GM23248 (cell line): ENCODE results near the gene SMYD1. TPM values are rescaled to one million over a fixed set of nuclear protein-coding genes. Genes with fewer than 3 reads are reported as not detected.

Experiments used
- DNase-seq: peaks from one replicate; pipeline ENCODE4 v3.0.0-alpha.2; 2015
- H2AFZ ChIP-seq: fragments of 200-600 bp; sonication (generic); 2 replicates; pipeline ENCODE4 v1.6.1; 2016; ENCODE audit warnings: antibody characterized with exemption
- H3F3A ChIP-seq: fragments of 200-600 bp; sonication (generic); 2 replicates; pipeline ENCODE4 v1.6.1; 2016; ENCODE audit warnings: mild to moderate bottlenecking, antibody characterized with exemption, mixed run types; ENCODE audit not compliant: insufficient read depth
- H3K27ac ChIP-seq: fragments of 200-600 bp; sonication (generic); 2 replicates; pipeline ENCODE4 v1.5.1; 2016; ENCODE audit warnings: mild to moderate bottlenecking
- H3K27me3 ChIP-seq: fragments of 200-600 bp; sonication (generic); replicated peaks from 2 replicates; pipeline ENCODE4 v1.6.1; 2016; ENCODE audit warnings: mild to moderate bottlenecking; ENCODE audit not compliant: insufficient read depth
- H3K36me3 ChIP-seq: fragments of 200-600 bp; sonication (generic); 2 replicates; pipeline ENCODE4 v1.6.1; 2016; ENCODE audit warnings: low read depth, mild to moderate bottlenecking
- H3K4me1 ChIP-seq: fragments of 200-600 bp; sonication (generic); 2 replicates; pipeline ENCODE4 v1.6.1; 2016; ENCODE audit warnings: mild to moderate bottlenecking; ENCODE audit not compliant: insufficient read depth
- H3K4me2 ChIP-seq: fragments of 200-600 bp; sonication (generic); one replicate; pipeline ENCODE4 v1.6.1; 2016; ENCODE audit warnings: mild to moderate bottlenecking; ENCODE audit not compliant: unreplicated experiment
- H3K4me3 ChIP-seq: fragments of 200-600 bp; sonication (generic); 2 replicates; pipeline ENCODE4 v1.5.1; 2016; ENCODE audit warnings: mild to moderate bottlenecking
- H3K79me2 ChIP-seq: fragments of 200-600 bp; sonication (generic); 2 replicates; pipeline ENCODE4 v1.6.1; 2016; ENCODE audit warnings: mild to moderate bottlenecking; ENCODE audit not compliant: insufficient read depth
- H3K9ac ChIP-seq: fragments of 200-600 bp; sonication (generic); 2 replicates; pipeline ENCODE4 v1.6.1; 2016; ENCODE audit warnings: mild to moderate bottlenecking
- H3K9me2 ChIP-seq: fragments of 200-600 bp; sonication (generic); 2 replicates; pipeline ENCODE4 v1.6.1; 2016; ENCODE audit warnings: mixed run types, mild to moderate bottlenecking, moderate library complexity; ENCODE audit not compliant: insufficient read depth
- H3K9me3 ChIP-seq: fragments of 200-600 bp; sonication (generic); one replicate; pipeline ENCODE4 v1.6.1; 2017; ENCODE audit warnings: low read depth
- H4K20me1 ChIP-seq: fragments of 200-600 bp; sonication (generic); 2 replicates; pipeline ENCODE4 v1.6.0; 2016; ENCODE audit not compliant: insufficient read depth
- EZH2 ChIP-seq: fragments of 200-600 bp; sonication (generic); IDR thresholded peaks from 2 replicates; pipeline ENCODE4 v1.6.1; 2018; ENCODE audit warnings: antibody characterized with exemption, mild to moderate bottlenecking; ENCODE audit not compliant: insufficient read depth, poor library complexity, severe bottlenecking
- EZH2phosphoT487 ChIP-seq: fragments of 200-600 bp; sonication (generic); IDR thresholded peaks from 2 replicates; pipeline ENCODE4 v1.6.1; 2018; ENCODE audit warnings: antibody characterized with exemption, moderate library complexity, mild to moderate bottlenecking, low read depth; ENCODE audit not compliant: insufficient read depth
- WGBS, 2 experiments: methylation state at CpG; one replicate each; pipeline ENCODE4 v1.1.6; 2015 to 2017; ENCODE audit warnings: low lambda C conversion rate in 2 of 2, low coverage in 1 of 2; ENCODE audit errors: missing lambda C conversion rate in 2 of 2; 5-methylcytosine and 5-hydroxymethylcytosine counted together
- in situ Hi-C: fragments of 300-500 bp; cut with MboI; formaldehyde crosslinking; loops from 2 replicates; pipeline ENCODE4 v1.15.0; 2020
- polyA plus RNA-seq: library from polyadenylated mRNA; unstranded; fragments of >200 nt; fragmentation: Nextera tagmentation; extraction: Ambion mirVana; gene quantifications from 2 replicates; pipeline ENCODE4 v1.2.1, GENCODE V29; 2016
- total RNA-seq: library from RNA; depleted of rRNA; stranded (reverse); fragments of >200 nt; shearing (Covaris generic); gene quantifications from 2 replicates; pipeline ENCODE4 v1.2.3, GENCODE V29; 2014

The SMYD1 gene
- total and polyA plus RNA-seq, 2 experiments from 2014 or later, result not detected

GRCh38 chr2:88061295-88061694 lies 6.3 kb upstream of the SMYD1 start:
- H3K9me3 ChIP-seq, result no peaks in the 10 kb centered on the region
- WGBS, 2 experiments, result 50 to 58% methylated on average over 3 of the region's 3 CpGs
- no peaks in the 10 kb centered on the region for H3K36me3 ChIP-seq
- no peaks in the 10 kb centered on the region for H3F3A ChIP-seq
- TF ChIP-seq EZH2phosphoT487, result no peak
- no peak for TF ChIP-seq EZH2
- DNase-seq, result no peak
- no peak overlapping the region for H2AFZ ChIP-seq
- H3K4me3 ChIP-seq, result no peak overlapping the region
- no peak overlapping the region for H3K27ac ChIP-seq
- 0 out of 2 replicates have a peak, but pooled peaks cover under 1% of the 10 kb centered on the region for H3K4me1 ChIP-seq
- H3K27me3 ChIP-seq, result no peaks in the 10 kb centered on the region
- H3K4me2 ChIP-seq, result no peak overlapping the region
- in situ Hi-C loops, result loop anchor here (5.0 kb wide), 1 partner anchor 96 kb away; no protein-coding TSS in a partner anchor
- no peaks in the 10 kb centered on the region for H3K9me2 ChIP-seq
- peaks cover 2% of the 10 kb centered on the region; the same call in 1 of the 2 replicates for H3K79me2 ChIP-seq
- H3K9ac ChIP-seq, result no peak overlapping the region
- no peaks in the 10 kb centered on the region for H4K20me1 ChIP-seq

GRCh38 chr2:88066543-88066942 lies 1.1 kb upstream of the SMYD1 start:
- Histone ChIP-seq H3K36me3 (no peaks in the 10 kb centered on the region), H3F3A (no peaks in the 10 kb centered on the region), H4K20me1 (no peaks in the 10 kb centered on the region), H3K4me2 (no peak overlapping the region), H3K4me3 (no peak overlapping the region), H3K27ac (no peak overlapping the region), H3K9me2 (no peaks in the 10 kb centered on the region), H3K9ac (no peak overlapping the region), H3K4me1 (no peaks in the 10 kb centered on the region), H3K27me3 (no peaks in the 10 kb centered on the region; the same call in 1 of the 2 replicates), H3K9me3 (no peaks in the 10 kb centered on the region), H3K79me2 (no peaks in the 10 kb centered on the region), H2AFZ (no peak overlapping the region)
- no peak for TF ChIP-seq EZH2
- TF ChIP-seq EZH2phosphoT487, result no peak
- 26 to 33% methylated on average over 4 of the region's 4 CpGs for WGBS, 2 experiments
- DNase-seq, result no peak
- in situ Hi-C loops, result no loop called here

GRCh38 chr2:88067189-88067588 lies 436 bp upstream of the SMYD1 start:
- H3K4me1 ChIP-seq, result no peaks in the 10 kb centered on the region
- H3K27me3 ChIP-seq, result no peaks in the 10 kb centered on the region; the same call in 1 of the 2 replicates
- H3K36me3 ChIP-seq, result no peaks in the 10 kb centered on the region
- no peaks in the 10 kb centered on the region for H4K20me1 ChIP-seq
- WGBS, 2 experiments, result 63 to 70% methylated on average over 5 of the region's 5 CpGs
- no peak overlapping the region for H3K4me2 ChIP-seq
- no peak overlapping the region for H3K27ac ChIP-seq
- no peaks in the 10 kb centered on the region for H3K9me3 ChIP-seq
- H3K4me3 ChIP-seq, result no peak overlapping the region
- H3F3A ChIP-seq, result no peaks in the 10 kb centered on the region
- H3K9me2 ChIP-seq, result no peaks in the 10 kb centered on the region
- in situ Hi-C loops, result no loop called here
- no peak for TF ChIP-seq EZH2phosphoT487
- TF ChIP-seq EZH2, result no peak
- H3K9ac ChIP-seq, result no peak overlapping the region
- no peak for DNase-seq
- H3K79me2 ChIP-seq, result no peaks in the 10 kb centered on the region
- no peak overlapping the region for H2AFZ ChIP-seq

GRCh38 chr2:88068044-88068443 lies 419 bp downstream of the SMYD1 start:
- DNase-seq, result no peak
- H3K4me1 ChIP-seq, result no peaks in the 10 kb centered on the region
- no peak overlapping the region for H3K4me3 ChIP-seq
- H3K79me2 ChIP-seq, result no peaks in the 10 kb centered on the region
- 43 to 48% methylated on average over 2 of the region's 2 CpGs for WGBS, 2 experiments
- no peaks in the 10 kb centered on the region; the same call in 1 of the 2 replicates for H3K27me3 ChIP-seq
- H3K9me2 ChIP-seq, result no peaks in the 10 kb centered on the region
- no peak for TF ChIP-seq EZH2phosphoT487
- no peak for TF ChIP-seq EZH2
- no peak overlapping the region for H2AFZ ChIP-seq
- no peaks in the 10 kb centered on the region for H4K20me1 ChIP-seq
- H3K36me3 ChIP-seq, result no peaks in the 10 kb centered on the region
- H3K9ac ChIP-seq, result no peak overlapping the region
- no peak overlapping the region for H3K27ac ChIP-seq
- in situ Hi-C loops, result no loop called here
- H3F3A ChIP-seq, result no peaks in the 10 kb centered on the region
- H3K9me3 ChIP-seq, result no peaks in the 10 kb centered on the region
- H3K4me2 ChIP-seq, result no peak overlapping the region

DNA sequence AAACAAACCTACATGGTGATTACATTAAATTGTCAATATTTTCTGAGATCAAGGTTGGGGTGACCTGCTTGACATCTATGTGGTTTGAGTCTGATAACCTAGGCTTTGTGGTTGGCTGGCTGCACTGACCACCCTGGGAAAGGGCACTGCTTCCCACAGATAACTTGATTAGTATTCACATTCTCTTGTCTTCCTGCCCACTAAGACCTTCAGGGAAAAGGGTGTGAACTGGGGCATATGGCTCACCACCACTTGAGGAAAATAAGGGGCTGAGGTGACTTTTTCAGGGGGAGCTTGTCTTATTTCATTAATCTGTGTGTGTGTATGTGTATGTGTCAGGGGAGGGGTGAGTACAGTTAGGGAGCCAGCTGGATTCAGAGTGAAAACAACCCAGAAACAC lies 1.5 kb downstream of the SMYD1 start:
- Histone ChIP-seq H3K9ac (no peak overlapping the region), H3K9me3 (no peaks in the 10 kb centered on the region), H3K79me2 (no peaks in the 10 kb centered on the region), H3K27me3 (no peaks in the 10 kb centered on the region; the same call in 1 of the 2 replicates), H3K9me2 (no peaks in the 10 kb centered on the region), H3K27ac (no peak overlapping the region), H2AFZ (no peak overlapping the region), H3K4me2 (no peak overlapping the region), H3K4me3 (no peak overlapping the region), H3K4me1 (no peaks in the 10 kb centered on the region), H4K20me1 (no peaks in the 10 kb centered on the region), H3F3A (no peaks in the 10 kb centered on the region), H3K36me3 (no peaks in the 10 kb centered on the region)
- in situ Hi-C loops, result no loop called here
- TF ChIP-seq EZH2phosphoT487 (no peak), EZH2 (no peak)
- DNase-seq, result no peak
